ENCODE results near the gene PIAS1.

The PIAS1 gene

GRCh38 chr15:68184616-68185480 is 130.7 kb downstream of the PIAS1 start:
- DNase-seq (ENCODE audit: low read depth): no peak
- no peaks in the 10 kb centered on the region for H3K27me3 ChIP-seq (replicated peaks; ENCODE audit: control insufficient read depth, insufficient read depth, low read length)
- no peak overlapping the region for H3K9ac ChIP-seq (ENCODE audit: low read length)
- peaks cover 47% of the 10 kb centered on the region for H3K4me1 ChIP-seq (ENCODE audit: control insufficient read depth, insufficient read depth, low read length)
- no peaks in the 10 kb centered on the region for H3K9me3 ChIP-seq (ENCODE audit: control insufficient read depth, low read length)
- no peak overlapping the region for H3K4me3 ChIP-seq (ENCODE audit: low read length)
- H3K36me3 ChIP-seq (ENCODE audit: control insufficient read depth, insufficient read depth, low read length, severe bottlenecking): peaks cover 45% of the 10 kb centered on the region

DNA sequence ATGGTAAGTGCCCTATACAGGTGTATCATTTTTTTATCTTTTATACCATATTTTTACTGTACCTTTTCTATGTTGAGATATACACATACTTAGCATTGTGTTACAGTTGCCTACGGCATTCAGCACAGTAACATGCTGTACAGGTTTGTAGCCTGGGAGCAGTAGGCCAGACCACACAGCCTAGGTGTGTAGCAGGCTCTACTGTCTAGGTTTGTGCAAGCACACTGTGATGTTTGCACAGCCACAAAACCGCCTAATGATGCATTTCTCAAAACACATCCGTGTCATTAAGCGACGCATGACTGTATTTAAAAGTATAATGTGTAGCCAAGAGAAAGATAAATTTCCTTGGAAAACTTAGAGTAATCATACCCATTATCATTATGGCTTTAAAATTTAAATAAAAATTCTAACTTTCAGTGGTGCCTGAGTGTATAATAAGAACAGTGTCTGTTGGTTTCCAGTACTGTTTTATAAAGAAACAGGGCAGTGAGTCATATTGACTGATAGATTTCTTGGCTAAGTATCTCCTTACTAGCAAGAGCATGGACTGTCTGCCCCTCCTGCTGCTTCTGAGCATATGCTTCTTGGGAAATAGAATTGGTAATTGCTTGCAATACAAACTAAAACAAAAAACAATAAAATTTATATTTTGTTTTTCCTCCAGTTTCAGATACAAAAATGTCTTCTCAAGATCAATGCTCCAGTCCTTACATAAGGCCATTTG is 132.7 kb downstream of the PIAS1 start:
- DNase-seq (ENCODE audit: low read depth): peak; percentile 77
- Histone ChIP-seq H3K36me3 (ENCODE audit: control insufficient read depth, insufficient read depth, low read length, severe bottlenecking) (peaks cover 48% of the 10 kb centered on the region), H3K4me3 (ENCODE audit: low read length) (peak overlapping the region; percentile 70), H3K27me3 (replicated peaks; ENCODE audit: control insufficient read depth, insufficient read depth, low read length) (no peaks in the 10 kb centered on the region), H3K9me3 (ENCODE audit: control insufficient read depth, low read length) (no peaks in the 10 kb centered on the region), H3K9ac (ENCODE audit: low read length) (peak overlapping the region; percentile 75), H3K4me1 (ENCODE audit: control insufficient read depth, insufficient read depth, low read length) (peaks cover 47% of the 10 kb centered on the region)

DNA sequence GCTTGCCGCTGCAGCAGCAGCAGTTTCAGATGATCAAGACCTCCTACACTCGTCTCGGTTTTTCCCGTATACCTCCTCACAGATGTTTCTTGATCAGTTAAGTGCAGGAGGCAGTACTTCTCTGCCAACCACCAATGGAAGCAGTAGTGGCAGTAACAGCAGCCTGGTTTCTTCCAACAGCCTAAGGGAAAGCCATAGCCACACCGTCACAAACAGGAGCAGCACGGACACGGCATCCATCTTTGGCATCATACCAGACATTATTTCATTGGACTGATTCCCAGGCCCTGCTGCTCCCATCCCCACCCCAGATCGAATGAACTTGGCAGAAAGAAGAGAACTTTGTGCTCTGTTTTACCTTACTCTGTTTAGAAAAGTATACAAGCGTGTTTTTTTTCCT is 133.4 kb downstream of the PIAS1 start:
- Histone ChIP-seq H3K36me3 (ENCODE audit: control insufficient read depth, insufficient read depth, low read length, severe bottlenecking) (peaks cover 50% of the 10 kb centered on the region), H3K9me3 (ENCODE audit: control insufficient read depth, low read length) (no peaks in the 10 kb centered on the region), H3K4me1 (ENCODE audit: control insufficient read depth, insufficient read depth, low read length) (peaks cover 47% of the 10 kb centered on the region), H3K4me3 (ENCODE audit: low read length) (peak overlapping the region; percentile 70), H3K9ac (ENCODE audit: low read length) (peak overlapping the region; percentile 75), H3K27me3 (replicated peaks; ENCODE audit: control insufficient read depth, insufficient read depth, low read length) (no peaks in the 10 kb centered on the region)
- peak; percentile 91 for DNase-seq (ENCODE audit: low read depth)

- Histone ChIP-seq H3K4me3 (ENCODE audit: low read length) (no peak overlapping the region), H3K36me3 (ENCODE audit: control insufficient read depth, insufficient read depth, low read length, severe bottlenecking) (peaks cover 56% of the 10 kb centered on the region), H3K27me3 (replicated peaks; ENCODE audit: control insufficient read depth, insufficient read depth, low read length) (no peaks in the 10 kb centered on the region), H3K9ac (ENCODE audit: low read length) (peak overlapping the region; percentile 75), H3K4me1 (ENCODE audit: control insufficient read depth, insufficient read depth, low read length) (peaks cover 44% of the 10 kb centered on the region), H3K9me3 (ENCODE audit: control insufficient read depth, low read length) (no peaks in the 10 kb centered on the region)
- DNase-seq (ENCODE audit: low read depth): no peak
These were observed 134.5 kb downstream of the PIAS1 start for GRCh38 chr15:68188647-68189046.

GRCh38 chr15:68190048-68190447 is 135.9 kb downstream of the PIAS1 start:
- Histone ChIP-seq H3K4me1 (ENCODE audit: control insufficient read depth, insufficient read depth, low read length) (peaks cover 31% of the 10 kb centered on the region), H3K4me3 (ENCODE audit: low read length) (no peak overlapping the region), H3K36me3 (ENCODE audit: control insufficient read depth, insufficient read depth, low read length, severe bottlenecking) (peaks cover 47% of the 10 kb centered on the region), H3K9me3 (ENCODE audit: control insufficient read depth, low read length) (no peaks in the 10 kb centered on the region), H3K9ac (ENCODE audit: low read length) (no peak overlapping the region), H3K27me3 (replicated peaks; ENCODE audit: control insufficient read depth, insufficient read depth, low read length) (no peaks in the 10 kb centered on the region)
- no peak for DNase-seq (ENCODE audit: low read depth)

- Histone ChIP-seq H3K9ac (ENCODE audit: low read length) (no peak overlapping the region), H3K9me3 (ENCODE audit: control insufficient read depth, low read length) (no peaks in the 10 kb centered on the region), H3K27me3 (replicated peaks; ENCODE audit: control insufficient read depth, insufficient read depth, low read length) (no peaks in the 10 kb centered on the region), H3K4me3 (ENCODE audit: low read length) (no peak overlapping the region), H3K4me1 (ENCODE audit: control insufficient read depth, insufficient read depth, low read length) (peaks cover 24% of the 10 kb centered on the region), H3K36me3 (ENCODE audit: control insufficient read depth, insufficient read depth, low read length, severe bottlenecking) (peaks cover 44% of the 10 kb centered on the region)
- DNase-seq (ENCODE audit: low read depth): no peak
These were observed 137.4 kb downstream of the PIAS1 start for GRCh38 chr15:68191555-68191954.

DNA sequence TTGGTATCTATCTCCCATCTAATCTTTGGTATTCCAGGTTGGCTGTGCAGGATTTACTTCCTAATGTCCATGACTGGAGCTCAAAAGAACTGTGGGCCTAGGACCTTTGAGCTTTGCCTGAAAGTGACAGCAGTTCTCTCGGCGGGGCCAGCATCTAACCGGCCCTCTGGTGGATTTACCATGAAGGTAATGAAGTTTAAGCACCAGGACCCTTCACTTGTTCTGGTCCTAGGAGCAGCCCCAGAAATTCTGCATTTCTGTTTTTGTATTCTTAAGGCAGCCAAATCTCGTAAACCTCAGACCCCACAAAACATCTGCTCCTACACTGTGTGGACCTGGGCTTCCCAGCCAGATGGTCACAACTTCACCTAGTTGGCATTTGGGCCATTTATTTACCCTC is 138.0 kb downstream of the PIAS1 start:
- peaks cover 42% of the 10 kb centered on the region for H3K36me3 ChIP-seq (ENCODE audit: control insufficient read depth, insufficient read depth, low read length, severe bottlenecking)

GRCh38 chr15:68192804-68193486 is 138.8 kb downstream of the PIAS1 start:
- no peak for DNase-seq (ENCODE audit: low read depth)
- H3K4me3 ChIP-seq (ENCODE audit: low read length): no peak overlapping the region
- no peaks in the 10 kb centered on the region for H3K9me3 ChIP-seq (ENCODE audit: control insufficient read depth, low read length)
- H3K36me3 ChIP-seq (ENCODE audit: control insufficient read depth, insufficient read depth, low read length, severe bottlenecking): peaks cover 42% of the 10 kb centered on the region
- H3K9ac ChIP-seq (ENCODE audit: low read length): no peak overlapping the region
- H3K27me3 ChIP-seq (replicated peaks; ENCODE audit: control insufficient read depth, insufficient read depth, low read length): no peaks in the 10 kb centered on the region
- peaks cover 10% of the 10 kb centered on the region for H3K4me1 ChIP-seq (ENCODE audit: control insufficient read depth, insufficient read depth, low read length)

More for the DNA sequence above, 138.0 kb downstream of the PIAS1 start:
- H3K4me3 ChIP-seq (ENCODE audit: low read length): no peak overlapping the region
- no peak for DNase-seq (ENCODE audit: low read depth)
- no peak overlapping the region for H3K9ac ChIP-seq (ENCODE audit: low read length)
- peaks cover 19% of the 10 kb centered on the region for H3K4me1 ChIP-seq (ENCODE audit: control insufficient read depth, insufficient read depth, low read length)
- H3K9me3 ChIP-seq (ENCODE audit: control insufficient read depth, low read length): no peaks in the 10 kb centered on the region
- H3K27me3 ChIP-seq (replicated peaks; ENCODE audit: control insufficient read depth, insufficient read depth, low read length): no peaks in the 10 kb centered on the region

GRCh38 chr15:68195336-68196112 is 141.4 kb downstream of the PIAS1 start:
- Histone ChIP-seq H3K4me3 (ENCODE audit: low read length) (no peak overlapping the region), H3K4me1 (ENCODE audit: control insufficient read depth, insufficient read depth, low read length) (peaks cover 7% of the 10 kb centered on the region), H3K36me3 (ENCODE audit: control insufficient read depth, insufficient read depth, low read length, severe bottlenecking) (peaks cover 26% of the 10 kb centered on the region), H3K9ac (ENCODE audit: low read length) (no peak overlapping the region), H3K9me3 (ENCODE audit: control insufficient read depth, low read length) (no peaks in the 10 kb centered on the region), H3K27me3 (replicated peaks; ENCODE audit: control insufficient read depth, insufficient read depth, low read length) (no peaks in the 10 kb centered on the region)
- no peak for DNase-seq (ENCODE audit: low read depth)

GRCh38 chr15:68196445-68197169 is 142.5 kb downstream of the PIAS1 start:
- no peak for DNase-seq (ENCODE audit: low read depth)
- Histone ChIP-seq H3K9me3 (ENCODE audit: control insufficient read depth, low read length) (no peaks in the 10 kb centered on the region), H3K36me3 (ENCODE audit: control insufficient read depth, insufficient read depth, low read length, severe bottlenecking) (peaks cover 21% of the 10 kb centered on the region), H3K4me1 (ENCODE audit: control insufficient read depth, insufficient read depth, low read length) (peaks cover 7% of the 10 kb centered on the region), H3K9ac (ENCODE audit: low read length) (no peak overlapping the region), H3K27me3 (replicated peaks; ENCODE audit: control insufficient read depth, insufficient read depth, low read length) (no peaks in the 10 kb centered on the region), H3K4me3 (ENCODE audit: low read length) (no peak overlapping the region)
